GM12878 (cell line): Measurements from ENCODE around the gene ATP13A1. TPM values are rescaled to one million over a fixed set of nuclear protein-coding genes. Genes with fewer than 3 reads are reported as not detected.
"Not testable (repeated sequence)": the region's sequence is repeated elsewhere in the genome, so short reads cannot be mapped to it uniquely, and the experiment has no call there.

ENCODE experiments used
- ATAC-seq: fragments of 200-7000 bp; cut with Tn5 transposase; 3 replicates; pipeline ENCODE4 v1.9.1; 2020; ENCODE audit warnings: mild to moderate bottlenecking, moderate library complexity
- BruUV-seq: library from RNA; stranded (reverse); fragments of 400-500 nt; replicated peaks from 2 replicates; lab custom pipeline; 2021; lab: Mats Ljungman, UMichigan
- CTCF ChIA-PET: fragments of 300-600 bp; sonication (Branson Sonifier 250); formaldehyde crosslinking; extraction: SDS; loops from one replicate; lab custom pipeline; 2021; ENCODE audit warnings: inconsistent platforms; lab: Yijun Ruan, JAX
- POLR2A ChIA-PET: fragments of 350-600 bp; formaldehyde crosslinking; extraction: SDS; loops from one replicate; lab custom pipeline; 2021; ENCODE audit warnings: inconsistent platforms; lab: Charles Lee
- RAD21 ChIA-PET: fragments of 300-600 bp; sonication (Branson Sonifier 250); formaldehyde crosslinking; loops from one replicate; lab custom pipeline; 2023; ENCODE audit warnings: antibody characterized with exemption; ENCODE audit not compliant: unreplicated experiment; lab: Charles Lee
- SMC1A ChIA-PET: fragments of 300-600 bp; sonication (Branson Sonifier 250); formaldehyde crosslinking; loops from one replicate; lab custom pipeline; 2023; ENCODE audit not compliant: unreplicated experiment, uncharacterized antibody; lab: Charles Lee
- DNase-seq: peaks from one replicate; pipeline ENCODE4 v3.0.0-alpha.2; 2011; ENCODE audit warnings: low read depth, low spot score
- FAIRE-seq: peaks from 3 replicates; lab custom pipeline; 2011; peaks lifted over from hg19 to GRCh38; lab: Jason Lieb, UNC
- H2AFZ ChIP-seq: 2 replicates; pipeline ENCODE4 v1.6.0; 2011; ENCODE audit warnings: low read depth, low read length, control low read depth; ENCODE audit not compliant: control insufficient read depth
- H3K27ac ChIP-seq: 2 replicates; pipeline ENCODE4 v1.5.1; 2011; ENCODE audit warnings: control low read depth; ENCODE audit not compliant: control insufficient read depth, insufficient read depth
- H3K27me3 ChIP-seq, 2 experiments: replicated peaks in 1 of 2; 2 replicates each; pipeline versions ENCODE4 v1.6.0 to v1.6.1; 2011; ENCODE audit warnings: low read length in 1 of 2; ENCODE audit not compliant: control insufficient read depth in 2 of 2, insufficient read depth in 2 of 2
- H3K36me3 ChIP-seq, 2 experiments: 2 replicates each; pipeline ENCODE4 v1.5.1; 2011; ENCODE audit warnings: low read length in 1 of 2; ENCODE audit not compliant: control insufficient read depth in 2 of 2, insufficient read depth in 2 of 2
- H3K4me1 ChIP-seq: 2 replicates; pipeline ENCODE4 v1.6.1; 2011; ENCODE audit warnings: mild to moderate bottlenecking, low read length, moderate library complexity, mixed read lengths; ENCODE audit not compliant: control insufficient read depth, insufficient read depth
- H3K4me2 ChIP-seq: 2 replicates; pipeline ENCODE4 v1.6.0; 2011; ENCODE audit warnings: control low read depth; ENCODE audit not compliant: control insufficient read depth, insufficient read depth
- H3K4me3 ChIP-seq: fragments of 200-600 bp; sonication (generic); 2 replicates; pipeline ENCODE4 v1.5.1; 2016
- H3K79me2 ChIP-seq: 2 replicates; pipeline ENCODE4 v1.6.0; 2011; ENCODE audit warnings: low read length; ENCODE audit not compliant: control insufficient read depth, insufficient read depth
- H3K9ac ChIP-seq: 2 replicates; pipeline ENCODE4 v1.8.0; 2011; ENCODE audit warnings: low read length, control low read depth, mixed read lengths; ENCODE audit not compliant: control insufficient read depth, insufficient read depth
- H3K9me3 ChIP-seq: replicated peaks from 3 replicates; pipeline ENCODE4 v1.5.1; 2011; ENCODE audit warnings: mild to moderate bottlenecking, low read length; ENCODE audit not compliant: control insufficient read depth, insufficient read depth
- H4K20me1 ChIP-seq: 2 replicates; pipeline ENCODE4 v1.6.0; 2011; ENCODE audit not compliant: control insufficient read depth, insufficient read depth
- BRCA1 ChIP-seq: IDR thresholded peaks from 2 replicates; pipeline ENCODE4 v1.6.1; 2011; ENCODE audit warnings: low read depth, low read length, improper control_type of control experiment
- CBX5 ChIP-seq: sonication (generic); IDR thresholded peaks from 2 replicates; pipeline ENCODE4 v1.6.1; 2016; ENCODE audit warnings: low read depth, moderate library complexity, mild to moderate bottlenecking, inconsistent platforms
- CHD4 ChIP-seq: fragments of 200-600 bp; sonication (generic); IDR thresholded peaks from 2 replicates; pipeline ENCODE4 v1.6.1; 2016; ENCODE audit warnings: mild to moderate bottlenecking
- EGR1 ChIP-seq, 2 experiments: IDR thresholded peaks; 1 replicate in 1 of 2; 2 replicates in 1 of 2; pipeline ENCODE4 v1.6.1; 2011 to 2012; ENCODE audit warnings: low read depth in 2 of 2, low read length in 2 of 2, borderline replicate concordance in 1 of 2, mild to moderate bottlenecking in 1 of 2, moderate library complexity in 1 of 2
- EP300 ChIP-seq, 2 experiments: fragments of 150-350 bp in 1 of 2; IDR thresholded peaks; 2 replicates each; pipeline ENCODE4 v1.6.1; 2011 to 2012; ENCODE audit warnings: low read depth in 2 of 2, low read length in 2 of 2, borderline replicate concordance in 1 of 2, improper control_type of control experiment in 1 of 2, inconsistent platforms in 1 of 2; ENCODE audit not compliant: control insufficient read depth in 1 of 2
- IKZF2 ChIP-seq, 2 experiments: fragments of 450-650 bp; IDR thresholded peaks; 2 replicates each; pipeline ENCODE4 v1.6.1; 2017; ENCODE audit warnings: mild to moderate bottlenecking in 2 of 2, moderate library complexity in 2 of 2
- RAD21 ChIP-seq: IDR thresholded peaks from 2 replicates; pipeline ENCODE4 v1.6.1; 2011; ENCODE audit warnings: mild to moderate bottlenecking, low read depth, low read length, moderate library complexity; ENCODE audit not compliant: insufficient read depth
- SMAD1 ChIP-seq: fragments of 450-650 bp; IDR thresholded peaks from 2 replicates; pipeline ENCODE4 v1.6.1; 2018; ENCODE audit warnings: mild to moderate bottlenecking, low read depth; ENCODE audit not compliant: partially characterized antibody
- SRF ChIP-seq, 2 experiments: IDR thresholded peaks; 2 replicates each; pipeline ENCODE4 v1.6.1; 2011; ENCODE audit warnings: low read depth in 2 of 2, low read length in 2 of 2, mild to moderate bottlenecking in 1 of 2, moderate library complexity in 1 of 2
- STAT1 ChIP-seq: fragments of 450-650 bp; conservative IDR thresholded peaks from 2 replicates; pipeline ENCODE4 v1.6.1; 2014; ENCODE audit warnings: antibody characterized with exemption, mild to moderate bottlenecking
- WRNIP1 ChIP-seq: IDR thresholded peaks from 2 replicates; pipeline ENCODE4 v1.6.1; 2011; ENCODE audit warnings: low read depth, low read length, improper control_type of control experiment, borderline replicate concordance
- WGBS: methylation state at CpG from one replicate; pipeline ENCODE4 v1.1.6; 2016; ENCODE audit warnings: low lambda C conversion rate; ENCODE audit not compliant: insufficient replicate concordance, insufficient coverage; ENCODE audit errors: missing lambda C conversion rate; 5-methylcytosine and 5-hydroxymethylcytosine counted together
- in situ Hi-C: fragments of 300-500 bp; cut with MboI; formaldehyde crosslinking; loops from 9 replicates; pipeline ENCODE4 v1.14.3; 2018; ENCODE audit warnings: mixed read lengths
- intact Hi-C: fragments of 100-400 bp; cut with micrococcal nuclease; formaldehyde crosslinking; loops from one replicate; pipeline ENCODE4 v1.14.2; 2022; ENCODE audit not compliant: unreplicated experiment
- polyA plus RNA-seq, 11 experiments: library from polyadenylated mRNA; depleted of rRNA in 4 of 11; unstranded in 6 of 11; stranded (reverse) in 5 of 11; fragments of >200 nt; fragmentation: Nextera tagmentation in 4 of 11; fragmentation: Illumina TruSeq in 1 of 11; extraction: Ambion mirVana in 4 of 11; extraction: Trizol in 1 of 11; gene quantifications; 1 replicate in 1 of 11; 2 replicates in 10 of 11; pipeline versions ENCODE4 v1.2.1 to v1.2.3, GENCODE V29; 2011 to 2016; ENCODE audit warnings: inconsistent platforms in 2 of 11, missing spikeins in 2 of 11, low read depth in 1 of 11
- total RNA-seq, 4 experiments: library from RNA; depleted of rRNA in 3 of 4; stranded (reverse); fragments of >200 nt in 3 of 4; fragmentation: Illumina TruSeq in 1 of 4; extraction: Trizol in 1 of 4; gene quantifications; 2 replicates each; pipeline versions ENCODE4 v1.2.1 to v1.2.3, GENCODE V29; 2013 to 2021

ATP13A1 gene
- total and polyA plus RNA-seq, 10 of the 15 experiments (the other 5 are each of a cell fraction or from before 2014, with no cell fraction given): 0.37 to 91.0 (median 29.8) TPM

GRCh38 chr19:19668230-19669012, 4.9 kb upstream of the ATP13A1 start, which contains the start of gene ZNF101 (continued):
- no peak for TF ChIP-seq BRCA1
- TF ChIP-seq CHD4: no peak
- no peak for TF ChIP-seq STAT1
- TF ChIP-seq WRNIP1: no peak
- TF ChIP-seq RAD21: no peak
- TF ChIP-seq EP300 (IDR thresholded peaks at IDR 0.05; ENCODE audit: borderline replicate concordance in 1 of 2, control insufficient read depth in 1 of 2, low read depth in 2 of 2, low read length in 2 of 2): peak; percentile 67 to 69; a peak in 3 of 4 replicates
- peak in 1 of 2 experiments; percentile 37; a peak in 1 of 3 replicates for TF ChIP-seq EGR1 (IDR thresholded peaks at IDR 0.05; ENCODE audit: borderline replicate concordance in 1 of 2, low read depth in 2 of 2, low read length in 2 of 2)
- no peak for TF ChIP-seq SMAD1
- TF ChIP-seq CBX5: no peak
- peak; percentile 81 to 82 for TF ChIP-seq IKZF2 (IDR thresholded peaks at IDR 0.05)
- peak in 1 of 2 experiments; percentile 52; a peak in 1 of 4 replicates for TF ChIP-seq SRF (IDR thresholded peaks at IDR 0.05; ENCODE audit: low read depth in 2 of 2, low read length in 2 of 2)

- BruUV-seq, H3K27ac ChIP-seq, H3K36me3 ChIP-seq, ATAC-seq, SMC1A ChIA-PET, H2AFZ ChIP-seq, RAD21 ChIA-PET, H3K27me3 ChIP-seq, H3K9ac ChIP-seq, DNase-seq, FAIRE-seq, H3K4me3 ChIP-seq, H4K20me1 ChIP-seq, H3K4me2 ChIP-seq, H3K9me3 ChIP-seq: not testable (repeated sequence)
- intact Hi-C loops: loop anchor here (5.0 to 10.0 kb wide), 2 partner anchors 67 to 239 kb away; partner anchors contain the start of genes ZNF14 and ZNF93
- WGBS: 97% methylated on average over 22 of the region's 22 CpGs
- peaks cover 11% of the 10 kb centered on the region for H3K4me1 ChIP-seq
- CTCF ChIA-PET: interaction anchor here (0.9 kb wide), 1 partner anchor 69 kb away, joined by 3 read pairs; no protein-coding TSS in a partner anchor
- peaks cover 47% of the 10 kb centered on the region for H3K79me2 ChIP-seq
- in situ Hi-C loops: loop anchor here (5.0 to 10.0 kb wide), 2 partner anchors 112 to 1359 kb away; partner anchors contain the start of gene ZNF430
- POLR2A ChIA-PET: interaction anchor here (1.2 to 1.3 kb wide), 3 partner anchors 58 to 236 kb away, joined by 3 to 5 read pairs (median 4); partner anchors contain the start of genes ZNF253 and ZNF93
These were observed 2.0 kb upstream of the ATP13A1 start for GRCh38 chr19:19665420-19665948.
